Neural crest cell (in vitro differentiated cells): ENCODE results near the gene ZDHHC14. TPM values are rescaled to one million over a fixed set of nuclear protein-coding genes. Genes with fewer than 3 reads are reported as not detected.

Source experiments
- DNase-seq: peaks from one replicate; pipeline ENCODE4 v3.0.0; 2021; ENCODE audit warnings: low read depth, mixed read lengths, low spot score
- H3K27ac Mint-ChIP-seq: one replicate; pipeline ENCODE4 v1.8.0; 2021; ENCODE audit warnings: mild to moderate bottlenecking, mixed read lengths; ENCODE audit not compliant: unreplicated experiment
- H3K27me3 Mint-ChIP-seq: 2 replicates; pipeline ENCODE4 v1.8.0; 2021; ENCODE audit warnings: low read depth, mild to moderate bottlenecking, mixed read lengths
- H3K36me3 Mint-ChIP-seq: 2 replicates; pipeline ENCODE4 v1.8.0; 2021; ENCODE audit warnings: low read depth, mild to moderate bottlenecking, mixed read lengths
- H3K4me1 Mint-ChIP-seq: 2 replicates; pipeline ENCODE4 v1.8.0; 2021; ENCODE audit warnings: mixed read lengths
- H3K4me3 Mint-ChIP-seq: one replicate; pipeline ENCODE4 v1.8.0; 2021; ENCODE audit warnings: mild to moderate bottlenecking, mixed read lengths
- H3K9me3 Mint-ChIP-seq: 2 replicates; pipeline ENCODE4 v1.8.0; 2021; ENCODE audit warnings: mixed read lengths
- total RNA-seq: library from RNA; stranded (reverse); gene quantifications from 2 replicates; pipeline ENCODE4 v1.2.1, GENCODE V29; 2021
- TF ChIP-seq, protein P1 (sequence below): fragments of 200-600 bp; sonication (generic); conservative IDR thresholded peaks from 2 replicates; pipeline ENCODE4 v1.5.0; 2021; ENCODE audit warnings: antibody characterized with exemption, mild to moderate bottlenecking

Gene ZDHHC14
- total RNA-seq, 1 donor from 2014 or later, result 5.3 TPM

DNA sequence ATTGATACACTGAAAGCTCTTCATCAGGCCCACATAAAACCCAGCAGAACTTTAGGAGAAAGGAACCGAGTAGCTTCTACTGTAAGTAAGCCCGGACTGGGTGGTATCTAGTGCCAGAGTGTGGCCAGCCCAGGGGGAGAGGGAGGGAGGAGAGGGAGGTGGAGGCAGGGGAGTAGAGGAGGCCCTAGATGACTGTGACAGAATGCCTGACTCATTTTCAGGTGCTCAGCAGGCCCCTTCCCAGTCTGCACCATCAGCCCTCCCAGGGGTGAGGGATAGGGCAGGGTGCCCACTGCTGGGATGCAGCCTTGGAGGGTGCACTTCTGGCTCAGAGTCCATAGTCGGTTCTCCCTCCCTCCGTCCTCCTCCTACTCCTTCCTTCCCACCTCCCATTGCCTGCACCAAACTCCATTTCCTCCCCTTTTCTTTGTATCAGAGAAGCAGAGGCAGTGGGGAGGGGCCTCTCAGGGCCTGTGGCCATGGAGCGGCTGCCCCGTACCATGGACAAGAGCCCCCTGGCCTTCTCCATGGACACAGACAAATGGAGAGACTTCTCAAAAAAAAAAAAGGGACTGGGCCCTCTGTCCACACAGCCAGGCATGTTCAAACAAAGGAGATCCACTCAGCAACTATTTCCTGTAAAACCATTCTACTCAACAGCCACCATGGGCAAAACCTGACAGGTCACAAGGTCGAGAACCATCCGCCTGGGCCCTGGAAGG lies 257.1 kb downstream of the ZDHHC14 start:
- Mint-ChIP-seq H3K4me1 (peaks cover 5% of the 10 kb centered on the region), H3K9me3 (no peaks in the 10 kb centered on the region), H3K27ac (no peak overlapping the region), H3K27me3 (peaks cover 2% of the 10 kb centered on the region), H3K4me3 (no peak overlapping the region), H3K36me3 (no peaks in the 10 kb centered on the region)
- TF ChIP-seq, protein P1, sequence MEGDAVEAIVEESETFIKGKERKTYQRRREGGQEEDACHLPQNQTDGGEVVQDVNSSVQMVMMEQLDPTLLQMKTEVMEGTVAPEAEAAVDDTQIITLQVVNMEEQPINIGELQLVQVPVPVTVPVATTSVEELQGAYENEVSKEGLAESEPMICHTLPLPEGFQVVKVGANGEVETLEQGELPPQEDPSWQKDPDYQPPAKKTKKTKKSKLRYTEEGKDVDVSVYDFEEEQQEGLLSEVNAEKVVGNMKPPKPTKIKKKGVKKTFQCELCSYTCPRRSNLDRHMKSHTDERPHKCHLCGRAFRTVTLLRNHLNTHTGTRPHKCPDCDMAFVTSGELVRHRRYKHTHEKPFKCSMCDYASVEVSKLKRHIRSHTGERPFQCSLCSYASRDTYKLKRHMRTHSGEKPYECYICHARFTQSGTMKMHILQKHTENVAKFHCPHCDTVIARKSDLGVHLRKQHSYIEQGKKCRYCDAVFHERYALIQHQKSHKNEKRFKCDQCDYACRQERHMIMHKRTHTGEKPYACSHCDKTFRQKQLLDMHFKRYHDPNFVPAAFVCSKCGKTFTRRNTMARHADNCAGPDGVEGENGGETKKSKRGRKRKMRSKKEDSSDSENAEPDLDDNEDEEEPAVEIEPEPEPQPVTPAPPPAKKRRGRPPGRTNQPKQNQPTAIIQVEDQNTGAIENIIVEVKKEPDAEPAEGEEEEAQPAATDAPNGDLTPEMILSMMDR, result no peak
- DNase-seq, result no peak

DNA sequence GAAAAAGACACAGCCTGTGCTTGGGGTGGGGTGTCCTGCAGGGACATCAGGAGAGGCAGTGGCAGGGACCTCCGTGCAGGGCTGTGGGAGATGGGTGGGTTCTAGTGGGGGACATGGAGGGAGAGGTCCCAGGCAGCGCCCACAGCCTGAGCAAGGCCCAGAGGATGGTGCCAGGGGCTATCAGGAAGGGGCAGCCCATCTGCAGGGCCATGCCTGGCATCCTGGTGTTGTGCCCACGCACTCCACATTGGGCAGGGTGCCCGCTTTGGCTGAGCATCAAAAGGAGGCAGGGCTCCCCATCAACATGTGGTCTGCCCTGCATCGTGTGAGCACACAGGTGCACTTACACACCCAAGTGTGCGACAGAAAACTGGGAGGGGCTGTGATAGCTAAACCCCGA lies 257.8 kb downstream of the ZDHHC14 start:
- H3K9me3 Mint-ChIP-seq, result no peaks in the 10 kb centered on the region
- H3K27me3 Mint-ChIP-seq, result peaks cover 2% of the 10 kb centered on the region
- no peak overlapping the region for H3K27ac Mint-ChIP-seq
- H3K4me1 Mint-ChIP-seq, result peaks cover 5% of the 10 kb centered on the region
- no peak for DNase-seq
- no peaks in the 10 kb centered on the region for H3K36me3 Mint-ChIP-seq
- no peak overlapping the region for H3K4me3 Mint-ChIP-seq
- TF ChIP-seq, protein P1, result no peak

DNA sequence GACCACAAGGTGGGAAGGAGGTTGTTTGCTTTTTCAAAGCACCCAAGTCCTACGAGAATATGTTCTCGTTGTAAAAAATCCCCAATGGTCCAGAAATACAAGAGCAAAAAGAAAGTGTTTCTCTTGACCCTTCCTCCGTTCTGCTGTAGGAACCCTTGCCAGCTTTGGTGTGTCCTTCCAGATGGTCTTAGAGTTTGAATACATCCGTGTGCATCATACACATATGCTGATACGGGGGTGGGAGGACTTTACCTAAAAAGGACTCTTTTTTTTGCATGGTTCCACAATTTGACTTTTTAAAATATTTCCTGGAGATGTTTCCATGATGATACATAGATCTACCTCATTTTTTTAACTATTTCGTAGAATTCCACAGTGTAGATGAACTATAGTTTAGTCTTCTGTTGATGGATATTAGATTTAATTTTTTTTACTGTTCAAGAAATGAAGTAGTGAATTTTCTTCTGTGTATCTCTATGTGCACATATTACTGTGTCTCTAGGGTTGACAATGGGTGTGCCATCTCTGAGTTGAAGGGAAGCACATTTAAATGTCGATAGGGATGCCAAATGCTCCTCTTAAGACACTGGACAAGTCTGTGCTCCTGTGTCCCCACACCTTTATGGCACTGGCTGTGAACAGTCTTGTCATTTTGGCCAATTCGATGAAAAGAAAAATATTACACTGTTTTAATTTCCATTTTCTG lies 259.9 kb downstream of the ZDHHC14 start:
- Mint-ChIP-seq H3K36me3 (no peaks in the 10 kb centered on the region), H3K4me3 (no peak overlapping the region), H3K9me3 (no peaks in the 10 kb centered on the region), H3K4me1 (peaks cover 5% of the 10 kb centered on the region), H3K27me3 (no peaks in the 10 kb centered on the region), H3K27ac (no peak overlapping the region)
- DNase-seq, result no peak
- TF ChIP-seq, protein P1, result no peak

DNA sequence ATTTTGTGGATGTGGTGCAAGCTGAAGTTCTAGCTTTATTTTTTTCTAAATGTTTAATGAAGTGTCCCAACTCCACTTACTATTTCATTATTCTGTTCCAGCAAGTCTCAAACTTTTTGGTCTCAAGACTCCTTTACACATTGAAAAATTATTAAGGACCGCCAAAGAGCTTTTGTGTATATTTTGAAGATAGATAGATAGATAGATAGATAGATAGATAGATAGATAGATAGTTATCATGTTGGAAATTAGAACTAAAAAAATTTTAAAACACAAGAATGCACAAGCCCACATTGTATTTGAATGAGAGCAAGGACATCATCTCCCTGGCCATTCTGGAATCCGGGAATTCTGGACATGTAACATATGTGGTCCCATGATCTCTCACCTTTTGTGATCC lies 260.8 kb downstream of the ZDHHC14 start:
- no peak overlapping the region for H3K4me3 Mint-ChIP-seq
- TF ChIP-seq, protein P1, result no peak
- peaks cover 5% of the 10 kb centered on the region for H3K4me1 Mint-ChIP-seq
- H3K9me3 Mint-ChIP-seq, result no peaks in the 10 kb centered on the region
- H3K27me3 Mint-ChIP-seq, result no peaks in the 10 kb centered on the region
- DNase-seq, result no peak
- no peak overlapping the region for H3K27ac Mint-ChIP-seq
- no peaks in the 10 kb centered on the region for H3K36me3 Mint-ChIP-seq

DNA sequence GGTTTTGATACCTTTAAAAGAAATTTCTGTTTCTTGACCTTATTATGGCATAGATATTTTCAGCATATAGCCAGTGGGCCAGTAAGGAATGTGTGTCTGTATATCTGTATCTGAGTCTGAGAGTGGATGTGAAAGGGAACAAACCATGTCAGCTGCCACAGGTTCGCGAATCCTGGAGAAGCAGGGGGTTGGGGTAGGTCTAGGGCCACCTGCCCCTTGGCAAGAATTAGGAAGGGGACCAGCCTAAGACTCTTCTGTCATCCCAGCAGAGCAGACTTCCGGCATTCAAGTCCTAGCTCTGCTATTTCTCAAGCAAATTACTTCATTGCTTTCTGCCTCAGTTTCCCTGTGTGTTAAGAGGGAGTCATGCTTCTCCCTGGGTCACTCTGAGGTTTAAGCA lies 261.7 kb downstream of the ZDHHC14 start:
- TF ChIP-seq, protein P1, result no peak
- Mint-ChIP-seq H3K27ac (no peak overlapping the region), H3K4me1 (peaks cover 2% of the 10 kb centered on the region), H3K27me3 (no peaks in the 10 kb centered on the region), H3K36me3 (no peaks in the 10 kb centered on the region), H3K4me3 (no peak overlapping the region), H3K9me3 (no peaks in the 10 kb centered on the region)
- no peak for DNase-seq
